AG04449 (cell line): ENCODE measurements around the gene FCHSD1.
A peak's percentile ranks its signal among the peaks of the same experiment; 100 is the strongest.

Source experiments
- CTCF ChIA-PET: fragments of 350-600 bp; formaldehyde crosslinking; extraction: SDS; loops from one replicate; lab custom pipeline; 2021; ENCODE audit warnings: antibody characterized with exemption; lab: Yijun Ruan, JAX
- POLR2A ChIA-PET: fragments of 400-600, 350-600 bp; formaldehyde crosslinking; extraction: SDS; loops from one replicate; lab custom pipeline; 2020; ENCODE audit warnings: antibody characterized with exemption, inconsistent platforms; lab: Yijun Ruan, JAX
- DNase-seq: peaks from one replicate; pipeline ENCODE4 v3.0.0-alpha.2; 2010; ENCODE audit warnings: low read depth, low spot score
- H3K4me3 ChIP-seq: 2 replicates; pipeline ENCODE4 v1.5.1; 2011; ENCODE audit warnings: low read depth, mild to moderate bottlenecking, control low read depth, low read length
- TF ChIP-seq, protein P1 (sequence below): IDR thresholded peaks from one replicate; pipeline ENCODE4 v1.5.1; 2011; ENCODE audit warnings: mild to moderate bottlenecking, moderate library complexity, low read length, control low read depth, inconsistent platforms; ENCODE audit not compliant: insufficient read depth; ENCODE audit errors: missing control alignments

Gene FCHSD1

DNA sequence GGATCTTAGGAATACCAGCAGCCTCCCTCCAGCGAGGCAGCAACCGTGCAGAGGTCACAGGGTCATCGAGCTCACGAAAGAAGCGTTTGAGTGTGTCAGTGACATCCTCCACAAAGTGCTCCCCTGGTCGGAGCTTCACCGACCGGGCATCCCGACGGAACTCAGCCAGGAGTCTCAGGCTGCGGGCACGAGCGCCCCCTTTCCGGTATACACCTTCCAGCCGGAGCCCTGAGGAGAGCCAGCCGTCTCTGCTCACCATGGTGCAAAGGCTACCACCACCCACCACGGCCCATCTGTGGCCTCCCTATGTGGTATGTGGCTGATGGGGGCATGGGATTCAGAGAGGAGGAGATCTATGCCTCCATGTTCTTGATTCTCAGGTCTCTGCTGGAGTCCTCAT, 10.8 kb upstream of the FCHSD1 start:
- ChIA-PET POLR2A (no interaction called here), CTCF (interaction anchor here (1.3 to 12.8 kb wide), 5 partner anchors 9 to 298 kb away, joined by 3 to 132 read pairs (median 6); partner anchors contain the start of gene PCDH12)
- DNase-seq = no peak
- no peak overlapping the region for H3K4me3 ChIP-seq
- TF ChIP-seq, protein P1, sequence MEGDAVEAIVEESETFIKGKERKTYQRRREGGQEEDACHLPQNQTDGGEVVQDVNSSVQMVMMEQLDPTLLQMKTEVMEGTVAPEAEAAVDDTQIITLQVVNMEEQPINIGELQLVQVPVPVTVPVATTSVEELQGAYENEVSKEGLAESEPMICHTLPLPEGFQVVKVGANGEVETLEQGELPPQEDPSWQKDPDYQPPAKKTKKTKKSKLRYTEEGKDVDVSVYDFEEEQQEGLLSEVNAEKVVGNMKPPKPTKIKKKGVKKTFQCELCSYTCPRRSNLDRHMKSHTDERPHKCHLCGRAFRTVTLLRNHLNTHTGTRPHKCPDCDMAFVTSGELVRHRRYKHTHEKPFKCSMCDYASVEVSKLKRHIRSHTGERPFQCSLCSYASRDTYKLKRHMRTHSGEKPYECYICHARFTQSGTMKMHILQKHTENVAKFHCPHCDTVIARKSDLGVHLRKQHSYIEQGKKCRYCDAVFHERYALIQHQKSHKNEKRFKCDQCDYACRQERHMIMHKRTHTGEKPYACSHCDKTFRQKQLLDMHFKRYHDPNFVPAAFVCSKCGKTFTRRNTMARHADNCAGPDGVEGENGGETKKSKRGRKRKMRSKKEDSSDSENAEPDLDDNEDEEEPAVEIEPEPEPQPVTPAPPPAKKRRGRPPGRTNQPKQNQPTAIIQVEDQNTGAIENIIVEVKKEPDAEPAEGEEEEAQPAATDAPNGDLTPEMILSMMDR = no peak

DNA sequence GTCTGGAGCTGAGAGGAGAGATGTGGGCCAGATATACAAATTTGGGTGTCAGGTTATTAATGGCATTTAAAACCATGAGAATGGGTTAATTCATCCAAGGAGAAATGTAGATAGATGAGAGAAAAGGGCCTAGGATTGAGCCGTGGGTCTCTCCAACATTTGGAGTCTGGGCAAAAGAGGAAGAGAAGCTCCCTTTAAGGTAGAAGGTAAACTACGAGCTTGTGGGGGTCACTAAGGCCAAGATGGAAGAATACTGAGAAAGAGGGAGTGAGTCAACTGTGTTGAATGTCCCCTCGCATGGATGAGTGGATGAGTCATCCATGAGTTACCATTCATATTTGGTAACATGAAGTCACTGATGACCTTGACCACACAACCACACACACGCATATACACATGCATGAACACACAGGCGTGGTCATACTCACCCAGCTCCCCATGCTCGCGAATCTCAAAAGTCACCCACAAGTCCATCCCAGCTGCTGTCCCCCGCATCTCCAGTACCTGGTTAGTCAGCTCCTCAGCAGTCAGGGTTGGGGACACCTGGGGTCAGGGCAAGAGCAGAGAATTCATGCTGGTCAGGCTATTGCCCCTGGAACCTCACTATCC, 6.8 kb upstream of the FCHSD1 start:
- DNase-seq = peak; percentile 67
- TF ChIP-seq, protein P1 = no peak
- no peak overlapping the region for H3K4me3 ChIP-seq
- ChIA-PET CTCF (interaction anchor here (0.5 to 5.2 kb wide), 7 partner anchors 11 to 1241 kb away, joined by 3 to 56 read pairs (median 7); partner anchors contain the start of genes DIAPH1 and PCDH1), POLR2A (interaction anchor here (0.7 kb wide), 1 partner anchor 265 kb away, joined by 3 read pairs; the partner anchor contains the start of gene DELE1)

DNA sequence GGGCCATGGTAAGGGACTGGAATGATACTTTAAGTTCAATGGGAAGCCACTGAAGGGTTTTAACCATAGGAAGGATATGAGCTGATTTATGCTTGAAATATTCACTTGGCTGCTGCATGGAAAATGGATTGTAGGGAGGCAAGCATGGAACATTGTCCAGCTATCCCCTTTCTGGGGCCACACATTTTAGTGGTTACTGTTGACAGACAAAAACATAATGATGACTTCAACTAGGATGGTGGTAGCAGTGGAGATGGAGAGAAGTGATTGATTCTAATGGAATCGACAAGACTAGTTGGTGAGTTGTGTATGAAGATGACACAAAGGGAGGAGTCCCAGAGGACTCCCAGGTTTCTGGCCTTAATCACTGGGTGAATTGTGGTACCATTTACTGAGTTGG, 6.2 kb upstream of the FCHSD1 start:
- H3K4me3 ChIP-seq = no peak overlapping the region
- CTCF ChIA-PET = interaction anchor here (0.5 to 5.2 kb wide), 7 partner anchors 12 to 1240 kb away, joined by 3 to 56 read pairs (median 7); partner anchors contain the start of genes DIAPH1 and PCDH1
- POLR2A ChIA-PET = interaction anchor here (0.7 kb wide), 1 partner anchor 266 kb away, joined by 3 read pairs; the partner anchor contains the start of gene DELE1
- TF ChIP-seq, protein P1 = no peak
- DNase-seq = no peak

DNA sequence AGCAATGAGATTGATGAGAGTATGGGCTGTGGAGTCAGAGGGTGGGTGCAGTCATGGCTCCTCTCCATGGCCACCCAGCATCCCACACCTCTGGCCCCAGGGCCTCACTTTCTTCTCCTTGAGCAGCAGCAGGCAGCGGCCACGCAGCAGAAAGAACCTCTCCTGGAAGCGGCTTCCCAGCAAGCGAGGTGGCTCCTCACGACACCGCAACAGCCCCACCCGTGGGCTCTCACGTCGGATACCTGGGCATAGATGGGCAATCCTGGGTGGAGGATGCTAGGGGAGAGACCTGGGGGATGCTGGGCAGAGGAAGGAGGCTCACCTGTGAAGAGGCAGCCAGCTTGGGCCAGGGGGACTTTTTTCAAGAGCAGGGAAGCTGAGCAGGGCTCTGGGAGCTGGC, 5.2 kb upstream of the FCHSD1 start:
- ChIA-PET POLR2A (no interaction called here), CTCF (interaction anchor here (1.2 to 5.2 kb wide), 5 partner anchors 8 to 64 kb away, joined by 4 to 56 read pairs (median 8); partner anchors contain the start of gene DIAPH1)
- no peak for DNase-seq
- no peak overlapping the region for H3K4me3 ChIP-seq
- TF ChIP-seq, protein P1 = no peak

DNA sequence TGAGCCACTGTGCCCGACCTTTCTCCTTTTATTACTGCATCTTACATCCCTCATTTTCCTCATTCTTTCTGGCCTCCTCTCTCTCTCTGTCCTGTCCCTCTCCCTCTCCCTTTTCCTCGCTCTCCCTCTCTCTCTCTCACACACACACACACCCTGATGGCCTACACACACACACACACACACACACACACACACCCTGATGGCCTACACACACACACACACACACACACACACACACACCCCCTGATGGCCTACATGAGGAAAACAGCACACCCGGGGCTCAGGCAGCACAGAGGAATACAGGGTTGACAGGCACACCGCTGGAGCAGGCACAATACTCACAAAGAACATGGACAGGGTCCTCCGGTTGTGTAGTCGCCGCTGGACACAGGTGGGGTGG, 3.8 kb upstream of the FCHSD1 start:
- CTCF ChIA-PET = interaction anchor here (1.2 to 1.8 kb wide), 3 partner anchors 63 to 306 kb away, joined by 5 to 7 read pairs (median 5); partner anchors contain the start of gene PCDH12
- POLR2A ChIA-PET = interaction anchor here (1.3 kb wide), 1 partner anchor 18 kb away, joined by 10 read pairs; the partner anchor contains the start of genes HDAC3 and RELL2
- TF ChIP-seq, protein P1 = no peak

DNA sequence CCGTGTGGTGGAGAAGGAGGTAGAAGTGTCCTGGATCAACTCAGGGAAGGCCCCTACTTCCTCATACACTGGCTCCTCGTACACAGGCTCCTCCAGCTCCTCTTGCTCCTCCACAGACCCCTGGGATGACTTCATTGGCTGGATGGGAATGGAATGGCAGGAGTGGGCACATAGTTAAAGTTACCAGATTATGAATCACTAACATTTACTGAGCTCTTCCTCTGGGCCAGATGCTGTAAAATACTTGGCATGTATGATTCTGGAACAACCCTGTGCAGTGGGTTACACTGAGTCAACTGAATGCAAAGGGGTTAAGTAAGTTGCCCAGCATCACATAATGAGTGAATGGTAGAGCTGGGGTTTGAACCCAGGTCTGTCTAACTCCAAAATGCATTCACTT, 3.1 kb upstream of the FCHSD1 start:
- ChIA-PET CTCF (interaction anchor here (0.7 to 1.8 kb wide), 9 partner anchors 10 to 307 kb away, joined by 3 to 11 read pairs (median 5); partner anchors contain the start of genes DIAPH1 and PCDH12), POLR2A (interaction anchor here (0.7 to 1.3 kb wide), 3 partner anchors 15 to 22 kb away, joined by 3 to 10 read pairs (median 5); partner anchors contain the start of genes HDAC3 and RELL2)
- H3K4me3 ChIP-seq = no peak overlapping the region
- DNase-seq = peak; percentile 81
- TF ChIP-seq, protein P1 = no peak

More for the DNA sequence above, 3.8 kb upstream of the FCHSD1 start:
- DNase-seq = no peak
- no peak overlapping the region for H3K4me3 ChIP-seq
